ENCODE data around the gene CYBC1.
"Not testable (repeated sequence)": the region's sequence is repeated elsewhere in the genome, so short reads cannot be mapped to it uniquely, and the experiment has no call there.

The CYBC1 gene

GRCh38 chr17:82435103-82435502, 15.4 kb downstream of the CYBC1 start:
- peak; percentile 60 for DNase-seq (ENCODE audit: low read depth)

- DNase-seq (ENCODE audit: low read depth): no peak
Observed at GRCh38 chr17:82434216-82434565, 16.4 kb downstream of the CYBC1 start.

DNA sequence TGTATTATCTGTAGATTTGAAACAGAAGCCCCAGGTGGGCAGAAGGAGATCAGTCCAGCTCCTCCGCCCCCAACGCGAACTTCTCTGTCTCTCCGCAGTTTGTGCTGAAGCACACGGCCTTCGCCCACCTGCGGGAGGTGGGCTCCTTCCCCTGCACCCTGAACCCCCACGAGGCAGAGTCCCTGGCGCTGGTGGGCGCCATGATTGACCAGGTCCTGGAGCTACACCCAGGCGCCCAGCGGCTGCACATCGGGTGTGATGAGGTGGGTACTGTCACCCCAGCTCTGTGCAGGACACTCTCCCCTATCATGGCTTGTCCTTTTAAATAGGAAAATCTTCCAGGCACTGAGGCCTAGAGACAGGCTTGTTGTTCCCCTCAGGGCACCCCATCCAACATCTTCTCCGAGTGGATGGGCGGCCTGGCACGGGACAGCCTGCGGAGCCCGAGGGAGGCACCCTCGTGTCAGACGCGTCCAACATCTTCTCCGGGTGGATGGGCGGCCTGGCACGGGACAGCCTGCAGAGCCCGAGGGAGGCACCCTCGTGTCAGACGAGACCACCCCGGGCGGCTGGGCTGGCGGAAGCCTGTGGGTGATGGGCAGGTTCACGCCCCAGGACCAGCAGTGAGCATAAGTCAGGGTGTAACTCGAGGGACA, 16.9 kb downstream of the CYBC1 start:
- DNase-seq (ENCODE audit: low read depth): no peak

DNA sequence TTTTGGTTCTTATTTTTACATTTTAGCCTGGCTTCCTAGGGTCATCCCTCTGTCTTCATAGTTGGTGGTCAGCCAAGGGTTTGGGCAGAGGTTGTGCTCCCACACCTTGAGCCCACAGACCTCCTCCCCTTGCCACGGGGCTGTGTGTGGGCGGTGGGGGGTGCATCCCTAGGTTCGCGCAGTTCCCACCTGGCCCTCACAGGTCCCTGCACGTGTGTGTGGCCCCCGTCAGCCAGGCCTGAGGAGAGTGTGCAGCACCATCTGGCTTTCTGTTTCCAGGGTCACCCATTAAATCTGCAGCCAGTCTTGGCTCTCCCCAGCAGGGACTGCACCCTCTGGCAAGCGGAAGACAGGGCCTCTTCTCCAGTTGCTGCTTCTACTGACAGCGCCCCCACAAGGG, 18.5 kb downstream of the CYBC1 start:
- no peak for DNase-seq (ENCODE audit: low read depth)

DNA sequence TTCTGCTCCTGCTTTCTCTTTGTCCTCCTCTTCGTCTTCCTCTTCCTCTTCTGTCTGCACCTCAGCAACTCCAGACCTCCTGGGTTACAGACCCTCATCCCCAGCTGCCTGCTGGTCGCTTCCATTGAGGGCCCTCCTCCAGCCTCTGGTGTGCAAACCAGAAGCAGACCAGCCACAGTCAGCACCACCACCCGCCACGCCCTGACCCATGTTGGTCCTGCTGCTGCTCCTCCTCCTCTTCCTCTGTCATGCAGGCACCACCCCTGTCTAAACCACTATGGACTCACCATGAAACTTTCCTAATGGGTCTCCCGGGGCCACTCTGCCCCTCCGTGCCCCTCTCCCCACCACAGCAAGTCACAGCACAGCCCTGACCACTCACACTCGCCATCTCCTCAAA, 20.7 kb downstream of the CYBC1 start:
- no peak for DNase-seq (ENCODE audit: low read depth)

DNA sequence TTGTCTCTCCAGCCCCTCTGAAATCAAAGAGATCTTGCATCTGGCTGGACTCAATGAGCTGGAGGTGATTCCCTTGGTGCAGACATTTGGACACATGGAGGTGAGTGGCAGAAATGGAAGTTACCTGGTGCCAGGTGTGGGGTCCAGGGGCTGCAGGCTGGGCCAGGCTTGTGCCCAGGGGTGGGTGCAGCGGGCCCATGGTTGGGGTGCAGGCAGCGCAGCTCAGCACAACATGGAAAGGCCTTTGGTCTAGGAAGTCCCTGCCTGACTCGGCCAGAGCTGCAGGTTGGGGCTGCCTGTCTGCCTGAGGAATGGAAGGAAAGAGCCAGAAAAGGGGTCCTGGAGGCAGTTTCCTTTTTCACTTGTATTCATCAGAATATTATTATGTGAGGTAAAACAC, 22.0 kb downstream of the CYBC1 start:
- DNase-seq (ENCODE audit: low read depth): no peak

- DNase-seq (ENCODE audit: low read depth): no peak
Observed at GRCh38 chr17:82424863-82425159, 25.7 kb downstream of the CYBC1 start.

DNA sequence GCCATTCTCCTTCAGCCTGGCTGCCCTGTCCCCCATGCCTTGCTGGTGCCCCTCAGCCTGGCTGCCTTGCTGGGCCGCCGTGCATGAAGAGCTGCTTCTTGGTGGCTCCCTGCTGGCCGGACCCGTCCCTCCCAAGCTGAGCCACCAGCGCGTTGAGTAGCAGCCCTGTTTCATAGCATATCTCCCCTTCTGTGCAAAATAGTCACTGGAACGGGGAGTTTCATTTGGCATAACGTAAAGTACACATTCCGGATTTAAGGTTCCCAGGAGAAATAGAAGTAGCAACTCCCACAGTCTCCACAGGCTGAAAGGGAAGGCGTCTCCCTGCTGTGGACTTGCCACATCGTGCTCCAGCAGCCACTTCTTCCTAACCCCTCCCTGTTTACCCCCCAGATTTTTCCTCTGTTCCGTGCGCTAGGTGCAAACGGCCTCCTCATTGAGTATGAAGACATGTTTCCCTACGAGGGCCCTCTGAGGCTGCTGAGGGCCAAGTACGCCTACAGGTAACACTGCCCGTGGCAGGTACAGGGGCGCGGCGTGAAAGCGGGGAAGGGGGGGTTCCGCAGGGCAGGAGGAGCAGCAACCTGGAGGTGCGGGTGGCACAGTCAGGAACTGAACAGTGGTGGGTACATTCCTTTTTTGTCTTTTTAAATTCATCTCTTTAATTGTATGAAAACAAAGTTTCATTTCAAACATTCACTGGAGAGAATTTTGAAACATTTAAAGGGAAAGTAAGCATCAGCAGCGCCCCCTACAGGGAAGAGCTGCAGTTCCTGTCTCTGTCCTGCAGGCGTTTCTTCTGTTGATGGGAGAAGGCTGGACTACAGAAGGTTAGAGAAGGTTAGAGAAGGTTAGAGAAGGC, 26.3 kb downstream of the CYBC1 start:
- peak; percentile 77 for DNase-seq (ENCODE audit: low read depth)

GRCh38 chr17:82419540-82419939, 31.0 kb downstream of the CYBC1 start:
- DNase-seq (ENCODE audit: low read depth): peak; percentile 27

- peak; percentile 90 for DNase-seq (ENCODE audit: low read depth)
Observed at GRCh38 chr17:82418001-82418986, 32.3 kb downstream of the CYBC1 start, which contains the start of the genes HEXD and OGFOD3. Gene HEXD, plus strand, starts transcription at chr17:82418347. Its CDS starts 1,453 bp downstream, at chr17:82419800. Gene OGFOD3, minus strand, starts transcription at chr17:82418586. Its CDS starts 101 bp downstream, at chr17:82418485.

- peak; percentile 52 for DNase-seq (ENCODE audit: low read depth)
Observed at GRCh38 chr17:82416771-82417170, 33.8 kb downstream of the CYBC1 start.

GRCh38 chr17:82416264-82416663, 34.3 kb downstream of the CYBC1 start:
- no peak for DNase-seq (ENCODE audit: low read depth)

GRCh38 chr17:82415786-82416185, 34.8 kb downstream of the CYBC1 start:
- DNase-seq (ENCODE audit: low read depth): no peak

GRCh38 chr17:82415336-82415735, 35.2 kb downstream of the CYBC1 start:
- no peak for DNase-seq (ENCODE audit: low read depth)

- DNase-seq (ENCODE audit: low read depth): peak; percentile 77
Observed at GRCh38 chr17:82414548-82415281, 35.8 kb downstream of the CYBC1 start.

- no peak for DNase-seq (ENCODE audit: low read depth)
Observed at GRCh38 chr17:82412535-82413520, 37.7 kb downstream of the CYBC1 start.

DNA sequence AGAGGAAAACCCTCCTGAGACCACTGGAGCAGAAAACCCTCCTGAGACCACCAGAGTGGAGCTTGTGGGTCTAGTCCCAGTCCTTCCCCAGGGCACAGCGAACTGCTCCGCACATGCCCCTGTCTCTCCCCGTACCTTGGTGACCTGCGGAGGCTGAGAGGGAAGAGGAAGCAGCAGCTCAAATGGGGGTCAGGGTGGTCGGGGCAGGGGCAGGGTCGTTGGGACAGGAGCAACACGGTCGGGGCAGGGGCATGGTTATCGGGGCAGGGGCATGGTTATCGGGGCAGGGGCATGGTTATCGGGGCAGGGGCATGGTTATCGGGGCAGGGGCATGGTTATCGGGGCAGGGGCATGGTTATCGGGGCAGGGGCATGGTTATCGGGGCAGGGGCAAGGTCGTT, 38.5 kb downstream of the CYBC1 start:
- not testable (repeated sequence) for DNase-seq (ENCODE audit: low read depth)

GRCh38 chr17:82411396-82412053, 39.0 kb downstream of the CYBC1 start:
- DNase-seq (ENCODE audit: low read depth): no peak

- DNase-seq (ENCODE audit: low read depth): no peak
Observed at GRCh38 chr17:82410014-82410716, 40.4 kb downstream of the CYBC1 start.
